GM21390 (cell line): Measurements from ENCODE around the gene CEP120.
A peak's percentile ranks its signal among the peaks of the same experiment; 100 is the strongest.
"Not testable (repeated sequence)": the region's sequence is repeated elsewhere in the genome, so short reads cannot be mapped to it uniquely, and the experiment has no call there.

Experiments used
- ATAC-seq: cut with Tn5 transposase; IDR thresholded peaks from one replicate; pipeline ENCODE4 v1.9.1; 2021; ENCODE audit not compliant: unreplicated experiment

Gene CEP120

DNA sequence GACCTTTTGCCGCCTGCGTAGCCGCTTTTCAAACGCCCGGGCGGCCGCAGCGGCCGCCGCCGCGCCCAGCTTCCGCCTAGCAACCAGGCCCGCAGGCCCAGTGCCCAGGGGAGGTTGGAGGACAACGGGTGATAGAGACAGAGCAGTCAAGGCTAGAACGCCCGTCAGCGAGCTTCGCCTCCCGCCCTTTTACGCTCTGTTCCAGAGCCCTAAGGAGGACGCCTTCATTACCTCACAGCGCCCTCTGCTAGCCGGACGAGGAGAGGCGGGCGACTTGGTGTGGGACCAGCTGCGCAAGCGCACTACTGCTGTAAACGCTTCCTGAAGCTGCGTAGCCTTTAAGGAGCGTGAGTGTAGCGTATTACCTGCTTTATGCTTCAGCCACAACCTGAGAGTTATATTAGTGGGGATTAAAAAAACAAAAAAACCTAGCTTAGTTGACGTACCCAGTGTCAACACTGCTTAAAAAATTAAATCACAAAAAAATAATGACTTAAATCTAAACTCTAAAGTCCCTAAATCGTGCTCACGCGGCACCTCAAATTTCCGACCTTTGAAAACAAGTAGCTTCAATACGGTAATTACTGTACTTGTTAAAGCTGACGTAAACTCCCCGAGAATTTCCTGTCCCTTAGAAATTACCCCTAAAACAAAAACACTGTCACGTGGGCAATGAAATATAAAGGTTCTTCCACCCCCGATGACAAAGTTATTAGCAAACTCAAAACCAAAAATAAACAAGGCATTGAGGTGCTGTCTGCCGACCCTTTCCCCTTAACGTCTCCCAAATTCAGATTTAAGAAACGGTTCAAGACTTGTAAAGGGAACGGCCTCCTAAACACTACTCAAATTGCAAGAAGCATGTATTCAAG lies at the start of gene CEP120:
TSS of gene CEP120 (minus strand) at position 126 of the 872 bp plus-strand sequence. CDS start 405 bp downstream, outside the sequence.
- ATAC-seq: peak; percentile 98

DNA sequence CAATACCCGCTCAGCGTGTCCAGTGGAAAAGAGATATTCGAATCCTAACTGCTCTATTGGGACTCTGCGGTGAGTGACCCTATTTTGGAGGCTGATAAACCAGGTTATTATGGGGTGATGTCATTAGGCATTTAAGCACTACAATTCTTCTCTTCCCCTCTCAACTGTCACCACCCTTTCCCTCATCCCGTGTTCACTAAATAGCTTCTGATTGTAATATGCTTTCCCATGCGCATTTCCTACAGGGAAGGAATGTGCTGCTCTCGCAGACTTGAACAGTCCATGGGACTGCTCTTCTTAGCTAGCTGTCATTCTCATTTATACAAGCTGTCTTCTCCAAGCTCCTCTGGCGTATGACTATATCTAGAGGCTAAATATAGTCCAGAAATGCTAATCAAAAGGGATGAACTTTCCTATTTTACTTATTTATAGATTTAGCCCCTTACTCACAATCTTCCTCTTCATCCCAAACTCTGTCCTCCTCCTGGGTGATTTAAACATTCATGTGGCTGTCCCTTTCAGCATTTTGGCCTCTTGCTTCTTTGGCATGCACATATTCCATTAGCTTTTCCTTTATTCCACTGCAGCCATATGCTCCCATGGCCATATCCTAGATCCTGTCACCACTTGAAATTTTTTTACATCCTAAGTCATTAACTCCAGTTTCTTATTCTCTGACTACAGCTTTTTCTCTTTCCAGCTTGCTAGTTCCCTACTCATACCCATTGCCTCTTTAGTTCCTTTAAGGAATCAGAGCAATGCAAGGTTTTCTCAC lies 49.1 kb upstream of the CEP120 start:
- ATAC-seq: no peak

DNA sequence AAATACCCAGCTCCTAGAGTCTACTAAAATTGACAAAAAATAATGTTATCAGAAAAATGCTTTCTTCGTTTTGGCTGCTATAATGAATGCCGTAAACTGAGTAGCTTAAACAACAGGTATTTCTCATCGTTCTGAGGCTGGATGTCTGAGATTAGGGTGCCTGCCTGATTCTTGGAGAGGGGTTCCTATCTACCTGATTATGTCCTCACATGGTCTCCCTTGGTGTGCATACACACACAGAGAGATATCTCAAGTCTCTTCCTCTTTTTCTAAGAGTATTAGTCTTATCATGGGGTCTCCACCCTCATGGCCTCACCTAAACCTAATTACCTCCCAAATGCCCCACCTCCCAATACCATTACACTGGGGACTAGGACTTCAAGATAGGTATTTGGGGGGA lies 48.2 kb upstream of the CEP120 start:
- no peak for ATAC-seq

DNA sequence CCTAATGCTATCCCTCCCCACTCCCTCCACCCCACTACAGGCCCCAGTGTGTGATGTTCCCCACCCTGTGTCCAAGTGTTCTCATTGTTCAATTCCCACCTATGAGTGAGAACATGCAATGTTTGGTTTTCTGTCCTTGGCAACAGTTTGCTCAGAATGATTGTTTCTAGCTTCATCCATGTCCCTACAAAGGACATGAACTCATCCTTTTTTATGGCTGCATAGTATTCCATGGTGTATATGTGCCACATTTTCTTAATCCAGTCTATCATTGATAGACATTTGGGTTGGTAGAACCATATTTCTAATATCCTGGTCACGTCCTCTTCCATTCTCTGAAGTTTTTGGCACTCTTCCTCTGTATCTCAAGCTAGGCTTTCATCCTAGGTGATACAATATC lies 43.6 kb upstream of the CEP120 start:
- ATAC-seq: not testable (repeated sequence)

DNA sequence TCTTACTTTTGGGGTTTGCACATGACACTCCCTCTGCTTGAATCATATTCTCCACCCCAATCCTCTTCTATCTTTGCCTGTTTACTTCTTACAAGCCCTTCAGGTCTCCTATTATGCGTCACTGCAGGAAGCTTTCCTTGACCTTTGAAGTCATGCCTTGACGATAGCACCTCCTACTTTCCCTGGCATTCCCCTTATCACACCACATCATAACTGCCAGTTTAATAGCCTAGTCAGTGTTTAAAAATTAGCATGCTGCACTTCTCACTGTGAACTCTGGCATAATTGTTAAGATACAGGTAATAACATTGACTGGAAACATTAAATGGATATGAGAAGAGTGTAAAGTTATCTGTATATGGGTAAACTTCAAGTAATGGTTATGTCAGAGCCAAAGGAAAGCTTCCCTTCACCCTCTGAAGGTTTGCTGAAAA lies 37.1 kb upstream of the CEP120 start:
- no peak for ATAC-seq

DNA sequence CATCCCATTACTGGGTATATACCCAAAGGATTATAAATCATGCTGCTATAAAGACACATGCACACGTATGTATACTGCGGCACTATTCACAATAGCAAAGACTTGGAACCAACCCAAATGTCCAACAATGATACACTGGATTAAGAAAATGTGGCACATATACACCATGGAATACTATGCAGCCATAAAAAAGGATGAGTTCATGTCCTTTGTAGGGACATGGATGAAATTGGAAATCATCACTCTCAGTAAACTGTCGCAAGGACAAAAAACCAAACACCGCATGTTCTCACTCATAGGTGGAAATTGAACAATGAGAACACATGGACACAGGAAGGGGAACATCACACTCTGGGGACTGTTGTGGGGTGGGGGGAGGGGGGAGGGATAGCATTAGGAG lies 35.8 kb upstream of the CEP120 start:
- ATAC-seq: not testable (repeated sequence)

DNA sequence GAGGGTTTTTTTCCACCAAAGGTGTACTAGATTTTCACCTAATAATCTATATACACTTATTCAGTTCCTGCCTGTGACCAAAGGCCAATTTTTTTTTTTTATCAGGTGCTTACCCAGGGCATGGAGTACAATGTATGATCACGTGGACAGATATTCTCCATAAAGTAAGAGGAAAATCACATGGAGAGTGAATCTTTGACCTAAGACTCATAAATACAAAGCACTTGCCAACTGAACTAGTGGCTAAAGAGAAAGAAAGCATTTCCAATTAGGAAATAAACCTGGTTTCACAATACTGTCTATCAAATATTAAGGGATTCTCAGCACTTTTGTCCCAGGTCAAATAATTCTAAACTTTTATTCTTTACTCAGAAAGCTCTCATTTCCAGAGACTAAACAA lies 33.0 kb upstream of the CEP120 start:
- ATAC-seq: no peak

DNA sequence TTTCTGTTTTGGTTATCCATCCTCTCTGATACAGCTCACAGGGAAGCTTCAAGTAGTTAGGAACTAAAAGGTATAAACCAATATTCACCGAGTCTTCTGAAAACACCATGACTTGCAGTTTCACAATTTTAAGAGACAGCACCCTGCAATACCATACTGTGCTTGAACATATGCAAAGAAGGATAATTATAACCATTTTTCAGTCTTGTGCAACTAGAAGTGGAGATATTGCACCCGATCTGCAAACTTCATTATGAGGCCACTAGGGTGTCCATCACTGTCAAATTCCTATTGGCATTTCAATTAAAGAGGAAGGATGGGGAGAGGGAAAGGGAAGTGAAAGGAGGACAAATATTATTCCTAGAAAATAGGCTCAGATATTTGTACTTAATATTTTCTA lies 32.4 kb upstream of the CEP120 start:
- peak; percentile 92 for ATAC-seq

DNA sequence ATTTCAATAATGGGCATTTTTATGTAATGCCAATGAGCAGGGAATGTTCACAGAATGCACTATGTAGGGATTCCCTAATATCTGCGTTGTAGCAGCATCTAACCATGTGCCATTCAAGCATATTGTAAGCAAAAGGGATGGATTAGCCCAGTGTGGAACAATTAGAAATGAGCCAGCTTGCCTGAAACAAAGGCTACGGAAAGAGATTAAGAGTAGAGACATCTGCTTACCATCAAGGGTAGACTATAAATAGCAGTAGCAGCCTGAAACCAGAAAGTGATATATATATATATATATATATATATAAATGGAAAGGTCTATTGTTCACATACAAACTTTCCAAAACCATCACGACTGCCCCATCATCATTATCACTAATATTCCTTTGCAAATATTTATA lies 31.9 kb upstream of the CEP120 start:
- ATAC-seq: peak; percentile 64

DNA sequence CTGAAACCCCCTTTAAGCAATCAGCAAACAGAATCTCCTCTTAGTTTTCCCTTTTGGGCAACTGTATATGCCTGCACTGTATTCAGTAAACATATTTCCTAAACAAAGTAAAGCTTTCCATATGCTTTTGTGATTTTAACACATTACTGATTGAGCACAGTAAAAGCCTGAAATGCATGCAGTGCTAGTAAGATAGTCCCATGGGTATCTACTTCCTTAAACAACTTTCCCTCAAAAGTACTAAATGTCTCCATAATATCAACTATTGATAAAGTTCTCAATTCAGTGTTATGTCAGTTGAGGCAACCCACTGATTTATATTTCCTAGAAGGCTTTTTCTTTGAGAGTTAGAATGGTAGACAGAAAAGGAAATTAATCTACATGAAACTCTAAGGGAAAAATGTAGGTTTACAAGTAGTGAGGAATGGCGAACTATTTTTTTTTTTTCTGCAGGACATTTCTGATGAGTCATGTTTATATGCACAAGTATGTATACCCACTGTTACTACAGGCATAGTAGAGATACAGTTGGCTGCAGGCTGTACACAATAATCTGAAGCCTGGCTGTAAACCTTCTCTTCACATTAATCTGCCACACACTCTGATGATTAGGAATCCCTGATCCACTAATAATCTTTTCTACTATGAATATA lies 31.2 kb upstream of the CEP120 start:
- ATAC-seq: no peak

DNA sequence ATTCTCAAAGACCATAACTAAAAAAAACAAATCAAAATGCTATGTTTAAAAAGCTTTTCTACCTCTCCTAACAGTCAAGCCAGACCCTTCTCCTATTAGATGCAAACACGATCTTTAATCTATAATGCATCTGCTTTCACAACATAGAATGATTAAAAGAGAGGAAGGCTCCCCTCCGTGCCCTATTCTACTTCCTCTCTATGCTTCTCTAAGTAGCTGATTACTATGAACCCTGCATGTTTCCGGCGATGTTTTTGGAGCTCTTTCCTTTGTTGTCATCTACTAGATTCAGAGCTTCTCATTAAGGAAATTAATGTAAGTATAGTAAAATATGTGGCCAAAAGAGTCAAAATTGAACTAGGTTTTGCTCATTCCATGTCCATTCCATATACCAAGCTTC lies 29.2 kb upstream of the CEP120 start:
- no peak for ATAC-seq

DNA sequence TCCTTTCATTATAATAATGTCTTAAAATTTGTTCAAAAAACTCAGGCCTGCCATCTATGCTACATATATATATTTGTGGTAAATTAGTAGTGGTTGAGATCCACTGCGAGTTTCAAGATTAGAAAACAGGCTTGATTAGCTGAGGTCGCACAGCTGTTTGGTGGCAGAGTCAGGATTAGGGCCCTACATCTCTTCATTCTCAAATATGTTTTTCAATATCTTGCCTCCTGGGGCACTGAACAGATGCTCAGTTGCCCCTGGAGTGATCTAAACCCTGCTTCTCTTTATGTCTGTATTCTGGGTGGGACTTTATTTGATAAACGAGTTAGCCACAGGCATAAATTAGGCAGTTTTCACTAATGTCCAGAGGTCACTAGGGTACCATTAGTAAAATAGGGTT lies 27.8 kb upstream of the CEP120 start:
- ATAC-seq: no peak

DNA sequence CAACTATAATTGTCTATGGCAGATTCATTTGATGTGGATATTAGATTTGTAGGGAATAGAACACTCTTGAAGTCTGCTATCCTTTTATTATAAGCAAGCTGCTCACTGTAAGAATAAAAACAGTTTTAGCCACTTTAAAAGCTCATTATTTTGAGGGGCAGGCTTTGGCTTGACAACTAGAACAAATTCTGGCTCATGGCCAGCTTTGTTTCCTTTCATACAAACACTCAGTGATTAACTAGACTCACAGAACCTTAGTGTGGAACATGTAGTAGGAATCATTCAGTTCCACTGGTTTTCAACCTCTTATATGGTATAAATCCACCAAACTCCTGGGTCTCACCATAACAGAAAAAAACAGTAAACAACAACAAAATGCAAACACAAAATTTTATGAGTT lies 27.4 kb upstream of the CEP120 start:
- no peak for ATAC-seq

DNA sequence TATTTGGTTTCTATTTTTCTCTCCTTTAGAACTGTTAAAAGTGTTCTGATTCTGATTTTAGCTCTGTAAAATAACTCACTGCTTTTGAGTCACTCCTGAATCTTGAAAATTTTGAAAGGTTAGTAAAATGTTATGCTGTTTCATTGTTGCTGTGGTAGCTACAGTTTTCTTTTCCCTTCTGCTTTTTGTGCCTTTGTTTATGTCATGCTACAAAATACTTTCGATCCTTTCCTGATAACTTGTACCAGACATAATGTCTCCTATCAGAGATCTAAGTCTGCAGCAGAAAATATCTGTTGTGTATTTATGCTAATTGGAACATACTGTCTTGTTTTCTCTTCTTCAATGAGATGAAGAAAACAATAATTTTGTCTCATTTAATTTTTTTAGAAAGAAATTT lies 26.9 kb upstream of the CEP120 start:
- no peak for ATAC-seq

DNA sequence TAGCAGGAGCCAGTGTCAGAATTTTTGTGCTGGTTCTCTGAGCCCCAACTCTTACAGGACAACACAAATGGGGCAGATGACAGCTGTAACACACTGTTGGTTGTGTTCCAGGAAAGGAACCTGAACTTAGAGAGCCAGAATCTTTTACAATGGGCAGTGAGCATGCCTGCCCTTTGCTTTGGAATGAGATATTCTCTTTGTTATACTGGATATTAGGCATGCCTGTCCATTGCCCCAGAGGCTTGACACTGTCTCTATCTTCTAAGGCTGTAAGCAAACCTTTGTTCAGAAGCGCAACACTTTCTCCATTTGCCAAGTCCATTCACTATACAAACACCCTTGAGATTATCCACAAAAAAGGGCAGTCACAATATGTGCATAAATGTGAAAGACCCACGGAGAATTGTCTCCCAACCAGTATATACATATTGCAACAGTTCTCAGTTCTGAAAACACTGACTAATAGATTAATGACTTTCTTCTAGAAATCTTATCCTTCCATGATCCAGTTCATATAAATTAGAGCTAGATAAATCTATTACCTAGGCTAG lies 26.3 kb upstream of the CEP120 start:
- ATAC-seq: no peak

DNA sequence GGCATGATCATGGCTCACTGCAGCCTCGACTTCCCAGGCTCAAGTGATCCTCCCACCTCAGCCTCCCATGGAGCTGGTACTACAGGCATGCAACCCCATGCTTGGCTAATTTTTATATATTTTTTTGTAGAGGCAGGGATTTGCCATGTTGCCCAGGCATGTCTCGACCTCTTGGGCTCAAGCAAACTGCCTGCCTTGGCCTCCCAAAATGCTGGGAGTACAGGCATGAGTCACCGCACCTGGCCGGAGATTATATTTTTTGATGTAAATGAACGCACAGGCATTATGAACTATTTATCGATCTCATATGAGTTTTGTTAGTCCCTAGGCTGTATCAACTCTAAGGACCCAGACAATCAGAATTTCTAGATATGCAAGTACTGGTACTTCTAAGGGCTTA lies 25.5 kb upstream of the CEP120 start:
- ATAC-seq: no peak

DNA sequence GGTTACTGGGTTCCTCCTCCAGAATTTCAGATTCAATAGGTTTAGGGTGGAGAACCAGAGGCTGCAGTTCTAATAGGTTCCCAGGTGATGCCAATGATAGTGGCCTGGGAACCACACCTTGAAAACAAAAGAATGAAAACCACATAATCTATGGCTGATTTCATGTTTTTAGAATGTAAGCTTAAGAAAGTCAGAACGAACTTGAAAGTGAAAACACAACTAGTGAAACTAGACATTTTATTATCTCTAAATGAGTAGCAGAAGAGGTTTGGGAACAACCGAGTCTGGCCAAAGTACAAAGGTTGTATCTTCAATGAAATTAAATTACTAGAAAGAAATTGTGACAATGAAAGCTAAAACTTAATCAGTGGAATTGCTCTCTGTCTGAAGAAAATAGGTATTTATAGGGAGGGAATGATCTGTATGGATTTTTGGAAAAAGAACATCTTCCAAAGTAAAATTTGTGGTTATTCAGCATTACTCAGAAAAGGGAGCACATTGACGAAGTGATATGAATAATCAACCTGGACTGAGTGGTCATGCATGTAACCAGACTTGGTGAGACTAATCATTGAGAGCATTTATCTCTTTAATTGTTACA lies 24.9 kb upstream of the CEP120 start:
- ATAC-seq: peak; percentile 85

DNA sequence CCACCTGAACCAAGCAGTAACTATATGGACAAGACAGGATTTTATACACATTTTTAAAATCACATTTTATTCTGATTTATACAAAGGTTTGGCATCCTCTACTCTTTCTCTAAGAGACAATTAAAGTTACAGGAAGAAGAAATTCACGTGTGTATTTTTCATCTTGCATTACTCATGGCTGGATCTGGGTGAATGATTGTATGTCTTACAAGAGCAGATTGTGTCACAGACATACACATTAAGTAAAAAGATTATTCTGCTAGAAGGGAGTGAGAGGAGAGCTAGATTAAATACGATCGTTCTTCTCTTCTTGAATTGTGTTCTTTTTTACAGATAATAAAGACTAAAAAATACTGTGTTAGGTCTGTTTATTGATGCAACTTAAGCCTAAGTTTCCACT lies 20.8 kb upstream of the CEP120 start:
- no peak for ATAC-seq

DNA sequence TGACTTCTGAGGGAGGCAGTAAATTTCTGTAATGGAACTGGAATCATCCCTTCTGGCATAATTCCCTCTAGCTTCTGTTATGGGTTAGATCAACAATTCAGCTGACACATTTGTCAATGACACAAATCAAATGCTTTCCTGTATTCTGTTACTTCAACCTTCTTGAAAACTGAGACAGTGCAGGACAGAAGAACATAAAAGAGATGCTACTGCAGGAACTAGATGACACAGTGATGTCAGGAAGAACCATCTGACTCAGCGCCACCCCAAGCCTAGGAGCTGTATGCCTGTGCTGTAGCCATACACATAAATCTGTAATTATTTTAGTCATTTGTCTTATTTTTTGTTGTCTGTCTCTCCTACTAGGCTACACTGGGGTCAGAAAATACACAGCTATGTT lies 18.2 kb upstream of the CEP120 start:
- peak; percentile 39 for ATAC-seq

DNA sequence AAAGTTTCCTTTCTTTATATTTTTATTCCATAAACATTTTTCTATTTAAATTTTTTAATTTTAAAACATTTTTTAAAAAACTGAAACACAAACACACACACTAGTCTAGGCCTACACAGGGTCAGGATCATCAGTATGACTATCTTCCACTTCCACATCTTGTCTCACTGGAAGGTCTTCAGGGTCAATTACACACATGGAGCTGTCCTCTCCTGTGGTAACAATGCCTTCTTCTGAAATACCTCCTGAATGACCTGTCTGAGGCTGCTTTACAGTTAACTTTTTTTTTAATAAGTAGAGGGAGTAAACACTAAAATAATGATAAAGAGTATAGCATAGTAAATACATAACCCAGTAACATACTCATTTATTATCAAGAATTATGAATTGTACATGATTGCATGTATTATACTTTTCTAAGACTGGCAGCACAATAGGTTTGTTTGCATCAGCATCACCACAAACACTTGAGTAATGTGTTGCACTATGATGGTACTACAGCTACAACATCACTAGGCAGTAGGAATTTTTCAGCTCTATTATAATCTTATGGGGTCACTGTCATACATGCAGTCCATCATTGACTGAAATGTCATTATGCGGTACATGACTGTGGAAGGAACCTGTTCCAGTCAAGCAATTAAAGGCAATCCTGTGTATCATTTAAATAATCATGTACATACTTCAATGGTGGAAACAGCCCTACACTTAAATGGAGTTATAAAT lies 17.4 kb upstream of the CEP120 start:
- no peak for ATAC-seq
